Measurements from ENCODE around the gene ARHGAP1.

DNA sequence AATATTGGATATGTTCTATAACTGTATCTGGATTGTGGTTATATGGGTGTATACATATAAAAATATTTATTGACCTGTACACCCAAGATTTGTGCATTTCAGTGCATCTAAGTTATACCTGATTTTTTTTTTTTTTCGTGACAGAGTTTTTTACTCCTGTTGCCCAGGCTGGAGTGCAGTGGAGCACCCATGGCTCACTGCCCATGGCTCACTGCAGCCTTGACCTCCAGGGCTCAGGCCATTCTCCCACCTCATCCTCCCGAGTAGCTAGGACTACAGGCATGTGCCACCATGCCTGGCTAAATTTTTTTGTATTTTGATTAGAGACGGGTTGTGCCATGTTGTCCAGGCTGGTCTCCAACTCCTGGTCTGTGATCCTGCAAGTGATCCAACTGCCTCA, 58.8 kb downstream of the ARHGAP1 start:
- TF ChIP-seq, protein P1, sequence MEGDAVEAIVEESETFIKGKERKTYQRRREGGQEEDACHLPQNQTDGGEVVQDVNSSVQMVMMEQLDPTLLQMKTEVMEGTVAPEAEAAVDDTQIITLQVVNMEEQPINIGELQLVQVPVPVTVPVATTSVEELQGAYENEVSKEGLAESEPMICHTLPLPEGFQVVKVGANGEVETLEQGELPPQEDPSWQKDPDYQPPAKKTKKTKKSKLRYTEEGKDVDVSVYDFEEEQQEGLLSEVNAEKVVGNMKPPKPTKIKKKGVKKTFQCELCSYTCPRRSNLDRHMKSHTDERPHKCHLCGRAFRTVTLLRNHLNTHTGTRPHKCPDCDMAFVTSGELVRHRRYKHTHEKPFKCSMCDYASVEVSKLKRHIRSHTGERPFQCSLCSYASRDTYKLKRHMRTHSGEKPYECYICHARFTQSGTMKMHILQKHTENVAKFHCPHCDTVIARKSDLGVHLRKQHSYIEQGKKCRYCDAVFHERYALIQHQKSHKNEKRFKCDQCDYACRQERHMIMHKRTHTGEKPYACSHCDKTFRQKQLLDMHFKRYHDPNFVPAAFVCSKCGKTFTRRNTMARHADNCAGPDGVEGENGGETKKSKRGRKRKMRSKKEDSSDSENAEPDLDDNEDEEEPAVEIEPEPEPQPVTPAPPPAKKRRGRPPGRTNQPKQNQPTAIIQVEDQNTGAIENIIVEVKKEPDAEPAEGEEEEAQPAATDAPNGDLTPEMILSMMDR (IDR thresholded peaks at IDR 0.05; ENCODE audit: insufficient read depth, low read length) = no peak
- no peak for TF ChIP-seq GABPA (IDR thresholded peaks at IDR 0.05; ENCODE audit: low read depth)
- TF ChIP-seq, protein P2, sequence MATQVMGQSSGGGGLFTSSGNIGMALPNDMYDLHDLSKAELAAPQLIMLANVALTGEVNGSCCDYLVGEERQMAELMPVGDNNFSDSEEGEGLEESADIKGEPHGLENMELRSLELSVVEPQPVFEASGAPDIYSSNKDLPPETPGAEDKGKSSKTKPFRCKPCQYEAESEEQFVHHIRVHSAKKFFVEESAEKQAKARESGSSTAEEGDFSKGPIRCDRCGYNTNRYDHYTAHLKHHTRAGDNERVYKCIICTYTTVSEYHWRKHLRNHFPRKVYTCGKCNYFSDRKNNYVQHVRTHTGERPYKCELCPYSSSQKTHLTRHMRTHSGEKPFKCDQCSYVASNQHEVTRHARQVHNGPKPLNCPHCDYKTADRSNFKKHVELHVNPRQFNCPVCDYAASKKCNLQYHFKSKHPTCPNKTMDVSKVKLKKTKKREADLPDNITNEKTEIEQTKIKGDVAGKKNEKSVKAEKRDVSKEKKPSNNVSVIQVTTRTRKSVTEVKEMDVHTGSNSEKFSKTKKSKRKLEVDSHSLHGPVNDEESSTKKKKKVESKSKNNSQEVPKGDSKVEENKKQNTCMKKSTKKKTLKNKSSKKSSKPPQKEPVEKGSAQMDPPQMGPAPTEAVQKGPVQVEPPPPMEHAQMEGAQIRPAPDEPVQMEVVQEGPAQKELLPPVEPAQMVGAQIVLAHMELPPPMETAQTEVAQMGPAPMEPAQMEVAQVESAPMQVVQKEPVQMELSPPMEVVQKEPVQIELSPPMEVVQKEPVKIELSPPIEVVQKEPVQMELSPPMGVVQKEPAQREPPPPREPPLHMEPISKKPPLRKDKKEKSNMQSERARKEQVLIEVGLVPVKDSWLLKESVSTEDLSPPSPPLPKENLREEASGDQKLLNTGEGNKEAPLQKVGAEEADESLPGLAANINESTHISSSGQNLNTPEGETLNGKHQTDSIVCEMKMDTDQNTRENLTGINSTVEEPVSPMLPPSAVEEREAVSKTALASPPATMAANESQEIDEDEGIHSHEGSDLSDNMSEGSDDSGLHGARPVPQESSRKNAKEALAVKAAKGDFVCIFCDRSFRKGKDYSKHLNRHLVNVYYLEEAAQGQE (IDR thresholded peaks at IDR 0.05; ENCODE audit: insufficient replicate concordance, low read depth) = no peak
- TF ChIP-seq POLR2AphosphoS5 (IDR thresholded peaks at IDR 0.05; ENCODE audit: low read depth) = no peak
- no peak for TF ChIP-seq SPI1 (IDR thresholded peaks at IDR 0.05; ENCODE audit: borderline replicate concordance, low read depth)
